Fibroblast of skin of abdomen (primary cell): ENCODE measurements around the gene PKDREJ.
"Not testable (repeated sequence)": the region's sequence is repeated elsewhere in the genome, so short reads cannot be mapped to it uniquely, and the experiment has no call there.

Source experiments
- DNase-seq: peaks from one replicate; pipeline ENCODE4 v3.0.0-alpha.2; 2013

Gene PKDREJ

GRCh38 chr22:46264520-46264919, 1.4 kb upstream of the PKDREJ start:
- DNase-seq: not testable (repeated sequence)

GRCh38 chr22:46262449-46263215, 511 bp downstream of the PKDREJ start:
- DNase-seq: peak; percentile 28

- DNase-seq: no peak
Observed at GRCh38 chr22:46260038-46260437, 3.1 kb downstream of the PKDREJ start.

- no peak for DNase-seq
Observed at GRCh38 chr22:46259374-46259773, 3.8 kb downstream of the PKDREJ start.

GRCh38 chr22:46256358-46256958, 6.7 kb downstream of the PKDREJ start:
- no peak for DNase-seq

- DNase-seq: no peak
Observed at GRCh38 chr22:46251816-46252380, 11.2 kb downstream of the PKDREJ start.

GRCh38 chr22:46251266-46251665, 11.9 kb downstream of the PKDREJ start:
- DNase-seq: no peak

GRCh38 chr22:46250783-46251125, 12.4 kb downstream of the PKDREJ start:
- no peak for DNase-seq

- peak; percentile 82 for DNase-seq
Observed at GRCh38 chr22:46250035-46250782, 12.9 kb downstream of the PKDREJ start, which contains the start of gene CDPF1. TSS of gene CDPF1 (minus strand) at chr22:46250293. CDS start at chr22:46248284, 2,009 bp downstream.

- DNase-seq: no peak
Observed at GRCh38 chr22:46247443-46247975, 15.6 kb downstream of the PKDREJ start.

GRCh38 chr22:46246178-46246577, 17.0 kb downstream of the PKDREJ start:
- no peak for DNase-seq

- no peak for DNase-seq
Observed at GRCh38 chr22:46245511-46245910, 17.6 kb downstream of the PKDREJ start.

- no peak for DNase-seq
Observed at GRCh38 chr22:46244771-46245170, 18.4 kb downstream of the PKDREJ start.

GRCh38 chr22:46242076-46242475, 21.1 kb downstream of the PKDREJ start:
- DNase-seq: no peak

GRCh38 chr22:46241396-46242007, 21.6 kb downstream of the PKDREJ start:
- DNase-seq: no peak

- DNase-seq: no peak
Observed at GRCh38 chr22:46240907-46241306, 22.2 kb downstream of the PKDREJ start.

- no peak for DNase-seq
Observed at GRCh38 chr22:46240506-46240905, 22.6 kb downstream of the PKDREJ start.

GRCh38 chr22:46240073-46240472, 23.1 kb downstream of the PKDREJ start:
- DNase-seq: no peak

GRCh38 chr22:46239261-46240048, 23.7 kb downstream of the PKDREJ start:
- DNase-seq: no peak

GRCh38 chr22:46238541-46238940, 24.6 kb downstream of the PKDREJ start:
- no peak for DNase-seq

GRCh38 chr22:46237453-46238124, 25.6 kb downstream of the PKDREJ start:
- DNase-seq: no peak
